ENCODE results near the gene REC8. TPM values are rescaled to one million over a fixed set of nuclear protein-coding genes. Genes with fewer than 3 reads are reported as not detected.

The REC8 gene
- total RNA-seq, 1 experiment from 2014 or later: 7.6 TPM

- Histone ChIP-seq H3K4me3 (replicated peaks in 1 of 2; ENCODE audit: low read depth in 1 of 2, low read length in 2 of 2) (no peak overlapping the region), H3K9me2 (ENCODE audit: insufficient read depth) (no peaks in the 10 kb centered on the region), H4K20me1 (ENCODE audit: insufficient read depth) (no peaks in the 10 kb centered on the region), H3K79me2 (ENCODE audit: insufficient read depth, low read length) (peaks cover 25% of the 10 kb centered on the region; the same call in 1 of the 2 replicates), H3K27ac (ENCODE audit: low read depth, low read length) (no peak overlapping the region), H3K9ac (ENCODE audit: low read length) (no peak overlapping the region), H2AFZ (ENCODE audit: low read depth, low read length, poor library complexity, severe bottlenecking) (no peak overlapping the region), H3K36me3 (ENCODE audit: control insufficient read depth in 1 of 2, insufficient read depth in 2 of 2, low read length in 2 of 2) (peaks cover 43 to 60% of the 10 kb centered on the region in 2 experiments; a peak in 3 of 4 replicates), H3K4me1 (ENCODE audit: control insufficient read depth in 1 of 2, insufficient read depth in 2 of 2, low read length in 2 of 2) (peaks cover under 1 to 2% of the 10 kb centered on the region in 2 experiments; a peak in 2 of 4 replicates), H3K9me3 (ENCODE audit: control insufficient read depth in 1 of 2, insufficient read depth in 1 of 2, low read depth in 1 of 2, low read length in 2 of 2) (no peaks in the 10 kb centered on the region), H3K27me3 (ENCODE audit: insufficient read depth, low read length) (no peaks in the 10 kb centered on the region), H3K4me2 (ENCODE audit: low read length) (no peak overlapping the region)
- no peak for TF ChIP-seq FOSL1 (IDR thresholded peaks at IDR 0.05; ENCODE audit: low read depth)
- no peak for TF ChIP-seq MAX (IDR thresholded peaks at IDR 0.05)
- TF ChIP-seq SIN3A (IDR thresholded peaks at IDR 0.05; ENCODE audit: low read depth): no peak
- no peak for TF ChIP-seq ELF1 (IDR thresholded peaks at IDR 0.05; ENCODE audit: borderline replicate concordance, low read depth)
- TF ChIP-seq, protein P1, sequence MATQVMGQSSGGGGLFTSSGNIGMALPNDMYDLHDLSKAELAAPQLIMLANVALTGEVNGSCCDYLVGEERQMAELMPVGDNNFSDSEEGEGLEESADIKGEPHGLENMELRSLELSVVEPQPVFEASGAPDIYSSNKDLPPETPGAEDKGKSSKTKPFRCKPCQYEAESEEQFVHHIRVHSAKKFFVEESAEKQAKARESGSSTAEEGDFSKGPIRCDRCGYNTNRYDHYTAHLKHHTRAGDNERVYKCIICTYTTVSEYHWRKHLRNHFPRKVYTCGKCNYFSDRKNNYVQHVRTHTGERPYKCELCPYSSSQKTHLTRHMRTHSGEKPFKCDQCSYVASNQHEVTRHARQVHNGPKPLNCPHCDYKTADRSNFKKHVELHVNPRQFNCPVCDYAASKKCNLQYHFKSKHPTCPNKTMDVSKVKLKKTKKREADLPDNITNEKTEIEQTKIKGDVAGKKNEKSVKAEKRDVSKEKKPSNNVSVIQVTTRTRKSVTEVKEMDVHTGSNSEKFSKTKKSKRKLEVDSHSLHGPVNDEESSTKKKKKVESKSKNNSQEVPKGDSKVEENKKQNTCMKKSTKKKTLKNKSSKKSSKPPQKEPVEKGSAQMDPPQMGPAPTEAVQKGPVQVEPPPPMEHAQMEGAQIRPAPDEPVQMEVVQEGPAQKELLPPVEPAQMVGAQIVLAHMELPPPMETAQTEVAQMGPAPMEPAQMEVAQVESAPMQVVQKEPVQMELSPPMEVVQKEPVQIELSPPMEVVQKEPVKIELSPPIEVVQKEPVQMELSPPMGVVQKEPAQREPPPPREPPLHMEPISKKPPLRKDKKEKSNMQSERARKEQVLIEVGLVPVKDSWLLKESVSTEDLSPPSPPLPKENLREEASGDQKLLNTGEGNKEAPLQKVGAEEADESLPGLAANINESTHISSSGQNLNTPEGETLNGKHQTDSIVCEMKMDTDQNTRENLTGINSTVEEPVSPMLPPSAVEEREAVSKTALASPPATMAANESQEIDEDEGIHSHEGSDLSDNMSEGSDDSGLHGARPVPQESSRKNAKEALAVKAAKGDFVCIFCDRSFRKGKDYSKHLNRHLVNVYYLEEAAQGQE (IDR thresholded peaks at IDR 0.05; ENCODE audit: low read depth): no peak
- TF ChIP-seq EZH2phosphoT487 (IDR thresholded peaks at IDR 0.05; ENCODE audit: borderline replicate concordance): no peak
- TF ChIP-seq JUND (IDR thresholded peaks at IDR 0.05): no peak
- CTCF ChIA-PET: no interaction called here
- intact Hi-C loops (cut with micrococcal nuclease): no loop called here
- DNase-seq (ENCODE audit: low read depth, low spot score): no peak
- POLR2A ChIA-PET: interaction anchor here (1.3 kb wide), 1 partner anchor 21 kb away, joined by 3 read pairs; the partner anchor contains the start of gene IRF9
- BruUV-seq (replicated peaks): no TSS peak
- RAD21 ChIA-PET (ENCODE audit: low non-redundant PET in 1 of 2, low total read pairs in 2 of 2, uncharacterized antibody in 2 of 2, unreplicated experiment in 2 of 2): no interaction called here
- no peak for ATAC-seq
These were observed 10.4 kb downstream of the REC8 start for GRCh38 chr14:24182110-24182882.

All from HCT116 (cell line).